Bone marrow (tissue), 2 donors: ENCODE measurements around the gene YWHAQ.
"Not testable (repeated sequence)": the region's sequence is repeated elsewhere in the genome, so short reads cannot be mapped to it uniquely, and the experiment has no call there.

ENCODE experiments used
- DNase-seq, 2 donors: peaks; one replicate each; lab custom pipeline; 2025; lab: John Stamatoyannopoulos, UW

The YWHAQ gene

GRCh38 chr2:9631878-9632700 is 1.3 kb upstream of the YWHAQ start:
- DNase-seq, result no peak

GRCh38 chr2:9631553-9631819 is 689 bp upstream of the YWHAQ start:
- no peak for DNase-seq

- DNase-seq, result peak; percentile 31 to 74
Observed at GRCh38 chr2:9630117-9630735, 571 bp downstream of the YWHAQ start.

GRCh38 chr2:9629222-9630116 is 1.3 kb downstream of the YWHAQ start:
- DNase-seq, result no peak

GRCh38 chr2:9627310-9627709 is 3.5 kb downstream of the YWHAQ start:
- peak in 1 of 2 donors; percentile 22 for DNase-seq

GRCh38 chr2:9623151-9623550 is 7.6 kb downstream of the YWHAQ start:
- no peak for DNase-seq

GRCh38 chr2:9621655-9622054 is 9.1 kb downstream of the YWHAQ start:
- DNase-seq, result not testable (repeated sequence)

GRCh38 chr2:9618410-9618809 is 12.4 kb downstream of the YWHAQ start:
- peak in 1 of 2 donors; percentile 30 for DNase-seq

GRCh38 chr2:9617749-9618148 is 13.0 kb downstream of the YWHAQ start:
- DNase-seq, result no peak

- no peak for DNase-seq
Observed at GRCh38 chr2:9617296-9617695, 13.5 kb downstream of the YWHAQ start.

GRCh38 chr2:9614562-9614961 is 16.2 kb downstream of the YWHAQ start:
- DNase-seq, result no peak

- peak in 1 of 2 donors; percentile 26 for DNase-seq
Observed at GRCh38 chr2:9613291-9613690, 17.5 kb downstream of the YWHAQ start.

GRCh38 chr2:9611549-9611912 is 19.3 kb downstream of the YWHAQ start:
- not testable (repeated sequence) for DNase-seq

GRCh38 chr2:9610781-9611548 is 19.8 kb downstream of the YWHAQ start:
- no peak for DNase-seq

- DNase-seq, result not testable (repeated sequence)
Observed at GRCh38 chr2:9608491-9608890, 22.3 kb downstream of the YWHAQ start.

GRCh38 chr2:9602412-9602811 is 28.4 kb downstream of the YWHAQ start:
- no peak for DNase-seq

GRCh38 chr2:9601397-9601796 is 29.4 kb downstream of the YWHAQ start:
- no peak for DNase-seq

- DNase-seq, result no peak
Observed at GRCh38 chr2:9599430-9599829, 31.4 kb downstream of the YWHAQ start.

GRCh38 chr2:9596621-9597311 is 34.0 kb downstream of the YWHAQ start:
- no peak for DNase-seq

- no peak for DNase-seq
Observed at GRCh38 chr2:9595746-9596145, 35.1 kb downstream of the YWHAQ start.

- DNase-seq, result not testable (repeated sequence)
Observed at GRCh38 chr2:9595256-9595655, 35.5 kb downstream of the YWHAQ start.
